Panc1 (cell line): ENCODE results near the gene ZNF609. TPM values are rescaled to one million over a fixed set of nuclear protein-coding genes. Genes with fewer than 3 reads are reported as not detected.

Experiments
- ATAC-seq: fragments of 200-7000 bp; cut with Tn5 transposase; 2 replicates; pipeline ENCODE4 v1.9.1; 2020; ENCODE audit warnings: mild to moderate bottlenecking, moderate library complexity
- BruUV-seq: library from RNA; stranded (reverse); fragments of 400-500 nt; replicated peaks from 2 replicates; lab custom pipeline; 2021; lab: Mats Ljungman, UMichigan
- CTCF ChIA-PET: fragments of 300-600 bp; sonication (Branson Sonifier 250); formaldehyde crosslinking; loops from one replicate; lab custom pipeline; 2022; ENCODE audit warnings: antibody characterized with exemption; lab: Charles Lee
- POLR2A ChIA-PET: fragments of 300-600 bp; sonication (Branson Sonifier 250); formaldehyde crosslinking; loops from one replicate; lab custom pipeline; 2022; ENCODE audit warnings: antibody characterized with exemption; lab: Charles Lee
- DNase-seq: peaks from one replicate; pipeline ENCODE4 v3.0.0-alpha.2; 2010; ENCODE audit warnings: low read depth, low spot score
- H3K27ac ChIP-seq: 2 replicates; pipeline ENCODE4 v1.5.1; 2011; ENCODE audit warnings: mild to moderate bottlenecking, low read length, inconsistent platforms
- H3K27me3 ChIP-seq: fragments of 200-500 bp; sonication (Bioruptor generic); 2 replicates; pipeline ENCODE4 v1.6.0; 2014; ENCODE audit warnings: low read length, inconsistent platforms; ENCODE audit not compliant: control insufficient read depth, insufficient read depth
- H3K36me3 ChIP-seq: fragments of 200-500 bp; sonication (Bioruptor generic); 2 replicates; pipeline ENCODE4 v1.5.1; 2014; ENCODE audit warnings: inconsistent platforms, mild to moderate bottlenecking, low read length, moderate library complexity; ENCODE audit not compliant: control insufficient read depth, insufficient read depth
- H3K4me1 ChIP-seq: 2 replicates; pipeline ENCODE4 v1.5.1; 2011; ENCODE audit warnings: inconsistent platforms, mild to moderate bottlenecking, low read length, moderate library complexity; ENCODE audit not compliant: control insufficient read depth, insufficient read depth
- H3K4me3 ChIP-seq, 2 experiments: 2 replicates each; pipeline ENCODE4 v1.5.1; 2011 to 2012; ENCODE audit warnings: low read depth in 2 of 2, low read length in 2 of 2, mild to moderate bottlenecking in 2 of 2, inconsistent platforms in 1 of 2, moderate library complexity in 1 of 2
- H3K9me3 ChIP-seq: fragments of 200-500 bp; sonication (Bioruptor generic); 2 replicates; pipeline ENCODE4 v1.5.1; 2014; ENCODE audit warnings: low read depth, mild to moderate bottlenecking, inconsistent platforms, low read length, moderate library complexity; ENCODE audit not compliant: control insufficient read depth, insufficient read depth
- CTCF ChIP-seq: fragments of 450-650 bp; IDR thresholded peaks from 2 replicates; pipeline ENCODE4 v1.5.1; 2017; ENCODE audit warnings: mild to moderate bottlenecking
- POLR2AphosphoS5 ChIP-seq: IDR thresholded peaks from 2 replicates; pipeline ENCODE4 v1.6.1; 2012; ENCODE audit warnings: mild to moderate bottlenecking, low read depth, low read length, moderate library complexity
- REST ChIP-seq, 2 experiments: IDR thresholded peaks; 2 replicates each; pipeline ENCODE4 v1.6.1; 2011 to 2012; ENCODE audit warnings: low read depth in 2 of 2, control low read depth in 1 of 2, low read length in 1 of 2, mild to moderate bottlenecking in 1 of 2, moderate library complexity in 1 of 2; ENCODE audit not compliant: insufficient read depth in 1 of 2
- SIN3A ChIP-seq: IDR thresholded peaks from 2 replicates; pipeline ENCODE4 v1.6.1; 2012; ENCODE audit warnings: low read depth, mild to moderate bottlenecking, low read length, moderate library complexity, borderline replicate concordance; ENCODE audit not compliant: insufficient read depth
- TCF7L2 ChIP-seq: IDR thresholded peaks from 2 replicates; pipeline ENCODE4 v1.6.1; 2011; ENCODE audit warnings: mild to moderate bottlenecking, low read depth, low read length, inconsistent platforms
- in situ Hi-C: cut with HindIII; loops from 2 replicates; pipeline ENCODE4 v1.10.0; 2016; ENCODE audit warnings: low sequenced_read_pairs, low pct_unique_long_range_greater_than_20kb
- intact Hi-C: fragments of 100-400 bp; cut with micrococcal nuclease; formaldehyde crosslinking; loops from one replicate; pipeline ENCODE4 v1.10.0; 2022; ENCODE audit not compliant: unreplicated experiment
- total RNA-seq: library from RNA; stranded (reverse); gene quantifications from one replicate; pipeline ENCODE4 v1.2.1, GENCODE V29; 2021; ENCODE audit not compliant: unreplicated experiment

Gene ZNF609
- total RNA-seq, 1 experiment from 2014 or later: 47.2 TPM

GRCh38 chr15:64611085-64611725 lies 150.8 kb downstream of the ZNF609 start:
- in situ Hi-C loops: no loop called here
- CTCF ChIA-PET: no interaction called here
- TSS peak; percentile 64 for BruUV-seq
- TF ChIP-seq POLR2AphosphoS5 (no peak), TCF7L2 (no peak), SIN3A (no peak), REST (IDR thresholded peaks at IDR 0.05; ENCODE audit: insufficient read depth in 1 of 2, low read depth in 2 of 2, low read length in 1 of 2) (no peak)
- Histone ChIP-seq H3K9me3 (no peaks in the 10 kb centered on the region), H3K27me3 (no peaks in the 10 kb centered on the region), H3K4me3 (no peak overlapping the region), H3K4me1 (peaks cover 4% of the 10 kb centered on the region; the same call in 1 of the 2 replicates), H3K36me3 (no peaks in the 10 kb centered on the region), H3K27ac (no peak overlapping the region)
- DNase-seq (no peak), ATAC-seq (no peak)
- POLR2A ChIA-PET: no interaction called here
- intact Hi-C loops: no loop called here

- H3K4me3 ChIP-seq: no peak overlapping the region
- TF ChIP-seq CTCF (no peak), SIN3A (no peak), POLR2AphosphoS5 (no peak), TCF7L2 (no peak), REST (IDR thresholded peaks at IDR 0.05; ENCODE audit: insufficient read depth in 1 of 2, low read depth in 2 of 2, low read length in 1 of 2) (no peak)
- no peaks in the 10 kb centered on the region for H3K9me3 ChIP-seq
- no peak for DNase-seq
- intact Hi-C loops (no loop called here), in situ Hi-C loops (no loop called here)
- H3K27ac ChIP-seq: no peak overlapping the region
- no peak for ATAC-seq
- POLR2A ChIA-PET: no interaction called here
- no peaks in the 10 kb centered on the region for H3K27me3 ChIP-seq
- no peaks in the 10 kb centered on the region for H3K36me3 ChIP-seq
- CTCF ChIA-PET: no interaction called here
- BruUV-seq: no TSS peak
- peaks cover 4% of the 10 kb centered on the region; the same call in 1 of the 2 replicates for H3K4me1 ChIP-seq
Observed at GRCh38 chr15:64614519-64614918, 154.1 kb downstream of the ZNF609 start.
